GM18499 (cell line): ENCODE measurements around the gene PDE4A.

ENCODE experiments used
- ATAC-seq: cut with Tn5 transposase; IDR thresholded peaks from one replicate; pipeline ENCODE4 v1.9.1; 2021; ENCODE audit warnings: moderate number of reproducible peaks; ENCODE audit not compliant: insufficient read depth, unreplicated experiment

The PDE4A gene

GRCh38 chr19:10505583-10506229, 85.4 kb downstream of the PDE4A start:
- no peak for ATAC-seq

- ATAC-seq: no peak
Measured at GRCh38 chr19:10508036-10508435, 87.7 kb downstream of the PDE4A start.

- no peak for ATAC-seq
Measured at GRCh38 chr19:10508707-10509106, 88.4 kb downstream of the PDE4A start.

GRCh38 chr19:10510301-10510802, 90.0 kb downstream of the PDE4A start:
- ATAC-seq: no peak

GRCh38 chr19:10513223-10513622, 92.9 kb downstream of the PDE4A start:
- ATAC-seq: no peak

GRCh38 chr19:10514211-10515145, 94.1 kb downstream of the PDE4A start:
- ATAC-seq: no peak

GRCh38 chr19:10516064-10516385, 95.7 kb downstream of the PDE4A start:
- no peak for ATAC-seq

- ATAC-seq: no peak
Measured at GRCh38 chr19:10516671-10517286, 96.4 kb downstream of the PDE4A start.

GRCh38 chr19:10517361-10517759, 97.0 kb downstream of the PDE4A start, which contains the start of gene S1PR5:
S1PR5 (minus strand) TSS chr19:10517447; CDS start chr19:10515011, 2,436 bp downstream.
- ATAC-seq: no peak

GRCh38 chr19:10517760-10518443, 97.6 kb downstream of the PDE4A start:
- no peak for ATAC-seq

- ATAC-seq: no peak
Measured at GRCh38 chr19:10518444-10519361, 98.4 kb downstream of the PDE4A start.
